Hepatocyte (in vitro differentiated cells): Measurements from ENCODE around the gene CLDN8. TPM values are rescaled to one million over a fixed set of nuclear protein-coding genes. Genes with fewer than 3 reads are reported as not detected.

ENCODE experiments used
- polyA plus RNA-seq: library from polyadenylated mRNA; unstranded; fragments of >200 nt; fragmentation: Nextera tagmentation; extraction: Ambion mirVana; gene quantifications from 2 replicates; pipeline ENCODE4 v1.2.1, GENCODE V29; 2016
- total RNA-seq: library from RNA; depleted of rRNA; stranded (reverse); fragments of >200 nt; gene quantifications from 2 replicates; pipeline ENCODE4 v1.2.3, GENCODE V29; 2014

The CLDN8 gene
- total and polyA plus RNA-seq, 2 experiments from 2014 or later, result 0.44 to 0.67 TPM

Other genes with a start within 250 kb of the CLDN8 start
- gene CLDN17, start 49.3 kb downstream of the CLDN8 start, total RNA-seq, result not detected in 2 replicates
- gene CLDN17, start 49.3 kb downstream of the CLDN8 start, polyA plus RNA-seq, result not detected in 2 replicates
- not detected in 2 replicates for gene KRTAP24-1, start 66.9 kb upstream of the CLDN8 start, total RNA-seq
- gene KRTAP24-1, start 66.9 kb upstream of the CLDN8 start, polyA plus RNA-seq, result not detected in 2 replicates
- gene KRTAP25-1, start 73.4 kb upstream of the CLDN8 start, total RNA-seq, result not detected in 2 replicates
- not detected in 2 replicates for gene KRTAP25-1, start 73.4 kb upstream of the CLDN8 start, polyA plus RNA-seq
- gene KRTAP26-1, start 104.2 kb upstream of the CLDN8 start, total RNA-seq, result not detected in 2 replicates
- not detected in 2 replicates for gene KRTAP26-1, start 104.2 kb upstream of the CLDN8 start, polyA plus RNA-seq
- not detected in 2 replicates for gene KRTAP27-1, start 121.6 kb upstream of the CLDN8 start, total RNA-seq
- not detected in 2 replicates for gene KRTAP27-1, start 121.6 kb upstream of the CLDN8 start, polyA plus RNA-seq
- not detected in 2 replicates for gene KRTAP23-1, start 132.5 kb upstream of the CLDN8 start, total RNA-seq
- gene KRTAP23-1, start 132.5 kb upstream of the CLDN8 start, polyA plus RNA-seq, result not detected in 2 replicates
- not detected in 2 replicates for gene KRTAP13-2, start 156.2 kb upstream of the CLDN8 start, total RNA-seq
- not detected in 2 replicates for gene KRTAP13-2, start 156.2 kb upstream of the CLDN8 start, polyA plus RNA-seq
- not detected in 2 replicates for gene KRTAP13-1, start 179.9 kb upstream of the CLDN8 start, total RNA-seq
- gene KRTAP13-1, start 179.9 kb upstream of the CLDN8 start, polyA plus RNA-seq, result not detected in 2 replicates
- gene KRTAP13-3, start 209.8 kb upstream of the CLDN8 start, total RNA-seq, result not detected in 2 replicates
- gene KRTAP13-3, start 209.8 kb upstream of the CLDN8 start, polyA plus RNA-seq, result not detected in 2 replicates
- gene KRTAP13-4, start 214.1 kb upstream of the CLDN8 start, total RNA-seq, result not detected in 2 replicates
- gene KRTAP13-4, start 214.1 kb upstream of the CLDN8 start, polyA plus RNA-seq, result not detected in 2 replicates
- not detected in 2 replicates for gene KRTAP15-1, start 224.2 kb upstream of the CLDN8 start, total RNA-seq
- gene KRTAP15-1, start 224.2 kb upstream of the CLDN8 start, polyA plus RNA-seq, result not detected in 2 replicates